Panc1 (cell line): ENCODE measurements around the gene ALDH1L2. TPM values are rescaled to one million over a fixed set of nuclear protein-coding genes. Genes with fewer than 3 reads are reported as not detected.

ENCODE experiments used
- ATAC-seq: fragments of 200-7000 bp; cut with Tn5 transposase; 2 replicates; pipeline ENCODE4 v1.9.1; 2020; ENCODE audit warnings: mild to moderate bottlenecking, moderate library complexity
- BruUV-seq: library from RNA; stranded (reverse); fragments of 400-500 nt; replicated peaks from 2 replicates; lab custom pipeline; 2021; lab: Mats Ljungman, UMichigan
- CTCF ChIA-PET: fragments of 300-600 bp; sonication (Branson Sonifier 250); formaldehyde crosslinking; loops from one replicate; lab custom pipeline; 2022; ENCODE audit warnings: antibody characterized with exemption; lab: Charles Lee
- POLR2A ChIA-PET: fragments of 300-600 bp; sonication (Branson Sonifier 250); formaldehyde crosslinking; loops from one replicate; lab custom pipeline; 2022; ENCODE audit warnings: antibody characterized with exemption; lab: Charles Lee
- DNase-seq: peaks from one replicate; pipeline ENCODE4 v3.0.0-alpha.2; 2010; ENCODE audit warnings: low read depth, low spot score
- H3K27ac ChIP-seq: 2 replicates; pipeline ENCODE4 v1.5.1; 2011; ENCODE audit warnings: mild to moderate bottlenecking, low read length, inconsistent platforms
- H3K27me3 ChIP-seq: fragments of 200-500 bp; sonication (Bioruptor generic); 2 replicates; pipeline ENCODE4 v1.6.0; 2014; ENCODE audit warnings: low read length, inconsistent platforms; ENCODE audit not compliant: control insufficient read depth, insufficient read depth
- H3K36me3 ChIP-seq: fragments of 200-500 bp; sonication (Bioruptor generic); 2 replicates; pipeline ENCODE4 v1.5.1; 2014; ENCODE audit warnings: inconsistent platforms, mild to moderate bottlenecking, low read length, moderate library complexity; ENCODE audit not compliant: control insufficient read depth, insufficient read depth
- H3K4me1 ChIP-seq: 2 replicates; pipeline ENCODE4 v1.5.1; 2011; ENCODE audit warnings: inconsistent platforms, mild to moderate bottlenecking, low read length, moderate library complexity; ENCODE audit not compliant: control insufficient read depth, insufficient read depth
- H3K4me3 ChIP-seq, 2 experiments: 2 replicates each; pipeline ENCODE4 v1.5.1; 2011 to 2012; ENCODE audit warnings: low read depth in 2 of 2, low read length in 2 of 2, mild to moderate bottlenecking in 2 of 2, inconsistent platforms in 1 of 2, moderate library complexity in 1 of 2
- H3K9me3 ChIP-seq: fragments of 200-500 bp; sonication (Bioruptor generic); 2 replicates; pipeline ENCODE4 v1.5.1; 2014; ENCODE audit warnings: low read depth, mild to moderate bottlenecking, inconsistent platforms, low read length, moderate library complexity; ENCODE audit not compliant: control insufficient read depth, insufficient read depth
- CTCF ChIP-seq: fragments of 450-650 bp; IDR thresholded peaks from 2 replicates; pipeline ENCODE4 v1.5.1; 2017; ENCODE audit warnings: mild to moderate bottlenecking
- POLR2AphosphoS5 ChIP-seq: IDR thresholded peaks from 2 replicates; pipeline ENCODE4 v1.6.1; 2012; ENCODE audit warnings: mild to moderate bottlenecking, low read depth, low read length, moderate library complexity
- SIN3A ChIP-seq: IDR thresholded peaks from 2 replicates; pipeline ENCODE4 v1.6.1; 2012; ENCODE audit warnings: low read depth, mild to moderate bottlenecking, low read length, moderate library complexity, borderline replicate concordance; ENCODE audit not compliant: insufficient read depth
- TCF7L2 ChIP-seq: IDR thresholded peaks from 2 replicates; pipeline ENCODE4 v1.6.1; 2011; ENCODE audit warnings: mild to moderate bottlenecking, low read depth, low read length, inconsistent platforms
- in situ Hi-C: cut with HindIII; loops from 2 replicates; pipeline ENCODE4 v1.10.0; 2016; ENCODE audit warnings: low sequenced_read_pairs, low pct_unique_long_range_greater_than_20kb
- intact Hi-C: fragments of 100-400 bp; cut with micrococcal nuclease; formaldehyde crosslinking; loops from one replicate; pipeline ENCODE4 v1.10.0; 2022; ENCODE audit not compliant: unreplicated experiment
- total RNA-seq: library from RNA; stranded (reverse); gene quantifications from one replicate; pipeline ENCODE4 v1.2.1, GENCODE V29; 2021; ENCODE audit not compliant: unreplicated experiment
- TF ChIP-seq, protein P1 (sequence below), 2 experiments: IDR thresholded peaks; 2 replicates each; pipeline ENCODE4 v1.6.1; 2011 to 2012; ENCODE audit warnings: low read depth in 2 of 2, control low read depth in 1 of 2, low read length in 1 of 2, mild to moderate bottlenecking in 1 of 2, moderate library complexity in 1 of 2; ENCODE audit not compliant: insufficient read depth in 1 of 2

The ALDH1L2 gene
- total RNA-seq, 1 experiment from 2014 or later, result 2.2 TPM

GRCh38 chr12:105106621-105107020 lies 22.4 kb upstream of the ALDH1L2 start:
- peak overlapping the region; percentile 78 to 92; a peak in 3 of 4 replicates for H3K4me3 ChIP-seq
- ATAC-seq, result no peak
- POLR2A ChIA-PET, result no interaction called here
- intact Hi-C loops (no loop called here), in situ Hi-C loops (no loop called here)
- BruUV-seq, result no TSS peak
- H3K9me3 ChIP-seq, result no peaks in the 10 kb centered on the region
- H3K4me1 ChIP-seq, result peaks cover 6% of the 10 kb centered on the region; the same call in 1 of the 2 replicates
- H3K36me3 ChIP-seq, result peaks cover 9% of the 10 kb centered on the region
- no peak for DNase-seq
- TF ChIP-seq, protein P1, sequence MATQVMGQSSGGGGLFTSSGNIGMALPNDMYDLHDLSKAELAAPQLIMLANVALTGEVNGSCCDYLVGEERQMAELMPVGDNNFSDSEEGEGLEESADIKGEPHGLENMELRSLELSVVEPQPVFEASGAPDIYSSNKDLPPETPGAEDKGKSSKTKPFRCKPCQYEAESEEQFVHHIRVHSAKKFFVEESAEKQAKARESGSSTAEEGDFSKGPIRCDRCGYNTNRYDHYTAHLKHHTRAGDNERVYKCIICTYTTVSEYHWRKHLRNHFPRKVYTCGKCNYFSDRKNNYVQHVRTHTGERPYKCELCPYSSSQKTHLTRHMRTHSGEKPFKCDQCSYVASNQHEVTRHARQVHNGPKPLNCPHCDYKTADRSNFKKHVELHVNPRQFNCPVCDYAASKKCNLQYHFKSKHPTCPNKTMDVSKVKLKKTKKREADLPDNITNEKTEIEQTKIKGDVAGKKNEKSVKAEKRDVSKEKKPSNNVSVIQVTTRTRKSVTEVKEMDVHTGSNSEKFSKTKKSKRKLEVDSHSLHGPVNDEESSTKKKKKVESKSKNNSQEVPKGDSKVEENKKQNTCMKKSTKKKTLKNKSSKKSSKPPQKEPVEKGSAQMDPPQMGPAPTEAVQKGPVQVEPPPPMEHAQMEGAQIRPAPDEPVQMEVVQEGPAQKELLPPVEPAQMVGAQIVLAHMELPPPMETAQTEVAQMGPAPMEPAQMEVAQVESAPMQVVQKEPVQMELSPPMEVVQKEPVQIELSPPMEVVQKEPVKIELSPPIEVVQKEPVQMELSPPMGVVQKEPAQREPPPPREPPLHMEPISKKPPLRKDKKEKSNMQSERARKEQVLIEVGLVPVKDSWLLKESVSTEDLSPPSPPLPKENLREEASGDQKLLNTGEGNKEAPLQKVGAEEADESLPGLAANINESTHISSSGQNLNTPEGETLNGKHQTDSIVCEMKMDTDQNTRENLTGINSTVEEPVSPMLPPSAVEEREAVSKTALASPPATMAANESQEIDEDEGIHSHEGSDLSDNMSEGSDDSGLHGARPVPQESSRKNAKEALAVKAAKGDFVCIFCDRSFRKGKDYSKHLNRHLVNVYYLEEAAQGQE (IDR thresholded peaks at IDR 0.05; ENCODE audit: insufficient read depth in 1 of 2, low read depth in 2 of 2, low read length in 1 of 2), result no peak
- TF ChIP-seq POLR2AphosphoS5, result no peak
- TF ChIP-seq CTCF, result no peak
- no peak for TF ChIP-seq TCF7L2
- TF ChIP-seq SIN3A, result no peak
- CTCF ChIA-PET, result no interaction called here
- H3K27me3 ChIP-seq, result no peaks in the 10 kb centered on the region
- H3K27ac ChIP-seq, result peak overlapping the region; percentile 93

DNA sequence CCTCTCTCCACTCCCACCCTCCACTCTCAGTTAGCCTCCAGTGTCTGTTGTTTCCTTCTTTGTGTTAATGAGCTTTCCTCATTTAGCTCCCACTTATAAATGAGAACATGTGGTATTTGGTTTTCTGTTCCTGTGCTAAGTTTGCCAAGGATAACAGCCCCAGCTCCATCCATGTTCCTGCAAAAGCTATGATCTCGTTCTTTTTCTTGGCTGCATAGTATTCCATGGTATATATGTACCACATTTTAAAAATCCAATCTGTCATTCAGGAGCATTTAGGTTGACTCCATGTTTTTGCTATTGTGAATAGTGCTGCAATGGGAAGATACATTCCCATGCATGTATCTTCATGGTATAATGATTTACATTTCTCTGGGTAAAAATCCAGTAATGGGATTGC lies 20.5 kb upstream of the ALDH1L2 start:
- no peak overlapping the region for H3K27ac ChIP-seq
- intact Hi-C loops (no loop called here), in situ Hi-C loops (no loop called here)
- TF ChIP-seq, protein P1 (IDR thresholded peaks at IDR 0.05; ENCODE audit: insufficient read depth in 1 of 2, low read depth in 2 of 2, low read length in 1 of 2), result no peak
- TF ChIP-seq TCF7L2 (no peak), CTCF (no peak), POLR2AphosphoS5 (no peak), SIN3A (no peak)
- ChIA-PET CTCF (no interaction called here), POLR2A (no interaction called here)
- DNase-seq, result no peak
- peaks cover 4% of the 10 kb centered on the region; the same call in 1 of the 2 replicates for H3K4me1 ChIP-seq
- no peaks in the 10 kb centered on the region for H3K9me3 ChIP-seq
- H3K27me3 ChIP-seq, result no peaks in the 10 kb centered on the region
- H3K4me3 ChIP-seq, result no peak overlapping the region
- H3K36me3 ChIP-seq, result peaks cover 3% of the 10 kb centered on the region; the same call in 1 of the 2 replicates
- no peak for ATAC-seq
- BruUV-seq, result no TSS peak
